ENCODE results near the gene NUP93.
A peak's percentile ranks its signal among the peaks of the same experiment; 100 is the strongest.

Gene NUP93

DNA sequence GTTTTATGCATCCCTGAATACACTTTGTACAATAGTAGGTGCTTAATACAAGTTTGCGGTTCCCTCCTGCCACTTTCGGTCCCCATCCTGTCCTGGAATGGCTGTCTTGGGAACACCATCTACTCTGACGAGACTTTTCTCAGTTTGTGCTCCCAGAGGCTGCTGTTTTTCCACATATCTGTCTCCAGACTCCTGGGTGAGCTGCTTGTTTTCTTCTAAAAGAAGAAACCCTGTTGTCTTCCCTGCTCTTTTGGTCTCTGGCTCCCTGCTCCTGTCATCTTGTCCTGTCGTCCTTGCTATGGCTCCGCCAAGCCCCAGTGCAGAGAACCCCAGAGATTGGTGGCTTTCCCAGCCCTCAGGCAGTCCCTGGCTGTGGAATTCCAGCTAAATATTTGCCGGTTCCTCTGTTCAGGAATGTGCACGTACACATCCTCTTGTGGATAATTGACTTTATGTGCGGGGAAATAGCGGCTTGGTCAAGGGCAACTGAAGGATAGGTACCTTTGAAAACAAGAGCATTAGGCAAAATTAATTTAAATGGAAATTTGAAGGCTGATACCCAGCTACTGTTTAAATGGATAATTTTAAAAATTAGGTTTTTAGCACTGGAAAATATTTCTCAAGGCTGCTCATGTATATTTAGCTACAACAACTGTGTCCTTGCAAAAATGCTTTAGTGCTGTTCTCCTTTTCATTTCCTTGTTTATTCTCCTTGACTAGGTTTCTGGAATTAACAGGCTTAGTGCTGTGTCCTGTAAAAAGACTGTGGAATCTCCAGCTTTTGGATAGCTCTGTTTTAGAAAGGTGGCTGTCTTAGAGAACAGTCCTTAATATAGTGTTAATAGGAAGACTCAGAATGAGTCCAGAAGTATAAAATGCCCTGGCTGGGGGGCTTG, 84.9 kb downstream of the NUP93 start:
- DNase-seq = no peak

DNA sequence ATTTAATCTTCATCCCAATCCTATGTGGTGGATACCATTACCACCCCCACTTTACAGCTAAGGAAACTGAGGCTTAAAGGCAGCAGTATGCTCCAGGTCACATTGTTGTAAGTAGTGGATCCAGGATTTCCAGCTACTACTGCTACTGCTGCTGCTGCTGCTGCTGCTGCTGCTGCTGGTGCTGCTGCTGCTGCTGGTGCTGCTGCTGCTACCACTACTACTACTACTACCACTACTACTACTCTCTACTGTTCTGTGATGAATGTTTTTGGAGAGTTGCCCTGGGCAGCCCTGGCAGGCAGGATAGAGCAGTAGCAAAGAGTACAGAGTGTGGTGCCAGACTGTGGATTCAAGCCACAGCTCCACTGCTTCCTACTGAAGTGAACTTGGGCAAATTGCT, 85.8 kb downstream of the NUP93 start:
- DNase-seq = peak in 20 of 51 donors; percentile 5 to 61 (median 24)

DNA sequence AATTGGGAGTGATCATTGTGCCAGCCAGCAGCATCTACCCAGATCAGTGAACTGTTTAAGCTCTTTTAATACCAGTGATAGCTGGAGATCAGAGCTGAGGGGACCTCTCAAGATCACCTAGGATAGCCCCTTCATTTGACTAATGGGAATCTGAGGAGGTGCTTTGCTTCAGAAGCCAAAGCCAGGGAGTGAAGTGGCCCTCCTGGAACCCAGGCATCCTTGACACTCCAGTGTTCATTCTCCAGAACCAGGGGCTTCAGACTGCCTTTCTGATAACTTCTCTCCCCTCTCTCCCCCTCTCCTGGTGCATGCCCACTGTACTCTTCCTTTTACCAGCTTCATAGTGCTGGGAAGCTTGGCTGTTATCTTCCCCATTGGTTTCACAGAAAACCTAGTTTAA, 87.1 kb downstream of the NUP93 start:
- no peak for DNase-seq

DNA sequence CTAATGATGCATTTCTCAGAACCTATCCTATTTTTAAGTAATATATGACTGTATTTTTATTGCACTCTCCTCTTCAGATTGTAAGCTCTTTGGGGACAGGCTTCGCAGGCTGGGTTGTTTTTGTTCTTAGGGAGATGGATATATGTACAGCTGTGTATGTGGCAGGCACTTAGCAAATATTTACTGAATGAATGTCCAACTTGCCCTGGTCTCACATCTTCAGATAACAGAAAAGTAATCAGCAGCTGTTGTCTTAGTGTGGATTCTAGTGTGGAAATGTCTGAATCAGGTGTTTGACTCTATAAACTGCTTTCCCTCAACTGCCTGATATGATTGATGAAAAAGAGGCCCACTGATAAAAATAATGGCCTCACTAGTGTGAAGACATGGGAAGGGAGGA, 88.0 kb downstream of the NUP93 start:
- DNase-seq = no peak

- DNase-seq = peak in 1 of 51 donors; percentile 24
Observed at GRCh38 chr16:56823081-56823733, 93.3 kb downstream of the NUP93 start.

DNA sequence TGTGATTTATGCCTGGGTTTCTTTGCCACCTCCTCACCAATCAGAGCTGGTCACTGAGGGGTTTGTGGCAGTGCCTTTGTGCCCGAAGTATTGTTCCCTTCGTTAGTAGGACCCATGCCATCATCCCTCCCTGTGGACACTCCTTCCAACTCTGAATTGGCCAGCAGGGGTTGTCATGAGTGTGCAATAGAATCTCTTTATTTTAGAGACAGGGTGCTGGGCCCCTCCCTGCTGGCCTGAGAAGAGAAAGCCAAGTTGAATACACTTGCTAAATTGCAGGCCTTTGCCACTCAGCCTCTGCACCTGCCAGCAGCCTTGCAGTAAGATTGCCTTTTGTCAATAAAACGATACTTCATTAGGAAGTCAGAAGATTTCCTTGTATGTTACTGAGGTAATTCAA, 94.4 kb downstream of the NUP93 start:
- DNase-seq = peak in 20 of 51 donors; percentile 5 to 56 (median 25)

DNA sequence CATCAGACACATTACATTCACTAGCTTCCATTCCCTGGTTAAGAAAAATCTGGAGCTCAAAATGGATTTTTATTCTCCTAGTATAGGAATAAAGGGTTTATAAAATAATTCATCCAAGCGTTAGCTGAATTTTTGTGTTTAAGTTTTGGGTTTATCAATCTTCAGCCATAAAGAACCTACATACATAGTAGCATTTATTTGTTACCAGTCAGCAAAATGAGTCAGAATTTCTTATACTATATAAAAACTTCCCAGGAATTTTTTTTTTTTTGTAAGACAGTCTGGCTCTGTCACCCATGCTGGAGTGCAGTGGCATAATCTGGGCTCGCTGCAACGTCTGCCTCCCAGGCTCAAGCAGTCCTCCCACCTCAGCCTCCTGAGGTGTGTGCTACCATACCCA, 94.9 kb downstream of the NUP93 start:
- no peak for DNase-seq

DNA sequence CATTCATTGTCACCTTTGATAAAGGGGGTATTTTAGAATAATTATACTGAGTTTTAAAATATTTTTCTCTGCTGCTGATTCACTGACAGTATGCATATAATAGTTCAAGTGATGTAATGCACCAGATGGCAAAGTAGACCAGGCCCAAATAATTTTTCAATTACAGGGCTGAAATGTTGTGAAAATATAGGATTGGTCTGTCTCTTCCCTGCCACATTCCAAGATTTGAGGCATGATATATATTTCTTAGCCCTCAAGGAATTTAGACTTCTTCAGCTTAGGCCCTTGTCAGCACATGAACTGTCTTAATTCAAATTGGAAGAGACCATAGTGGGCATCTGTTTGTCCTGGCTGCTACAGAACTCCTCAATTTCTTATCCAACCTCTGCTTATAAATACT, 95.9 kb downstream of the NUP93 start:
- no peak for DNase-seq

GRCh38 chr16:56828647-56829046, 98.7 kb downstream of the NUP93 start:
- no peak for DNase-seq

- DNase-seq = no peak
Observed at GRCh38 chr16:56830669-56831068, 100.7 kb downstream of the NUP93 start.

- DNase-seq = no peak
Observed at GRCh38 chr16:56832768-56833167, 102.8 kb downstream of the NUP93 start.

DNA sequence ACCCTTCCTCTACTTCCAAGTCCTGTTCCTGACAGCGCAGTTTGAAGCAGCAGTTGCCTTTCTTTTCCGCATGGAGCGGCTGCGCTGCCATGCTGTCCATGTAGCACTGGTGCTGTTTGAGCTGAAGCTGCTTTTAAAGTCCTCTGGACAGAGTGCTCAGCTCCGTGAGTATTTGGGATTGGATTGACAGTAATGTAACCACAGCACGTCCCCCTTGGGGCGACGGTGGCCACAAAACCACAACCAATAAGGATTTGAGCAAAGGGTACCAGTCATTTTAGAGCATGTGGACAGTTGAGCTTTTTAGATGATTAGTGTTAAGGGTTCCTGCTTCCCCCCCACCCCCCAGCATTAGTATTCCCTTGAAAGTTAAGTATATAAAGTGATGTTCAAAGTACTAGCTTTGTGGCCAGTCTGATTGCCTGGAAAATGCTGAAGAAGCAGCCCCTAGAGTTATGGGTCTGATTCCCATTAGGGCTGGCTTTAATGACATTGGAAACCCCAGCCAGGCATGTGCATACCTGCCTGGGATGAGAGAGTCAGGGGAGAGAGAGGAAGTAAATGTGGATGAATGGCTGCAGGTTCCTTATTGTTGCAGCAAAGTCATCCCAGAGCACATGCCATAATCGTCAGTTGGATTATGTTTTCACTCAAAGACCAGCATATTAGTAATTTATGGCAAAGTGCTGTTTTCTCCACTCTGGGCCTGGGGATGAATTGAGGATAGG, 103.5 kb downstream of the NUP93 start:
- DNase-seq = no peak

- DNase-seq = no peak
Observed at GRCh38 chr16:56835320-56835719, 105.4 kb downstream of the NUP93 start.

DNA sequence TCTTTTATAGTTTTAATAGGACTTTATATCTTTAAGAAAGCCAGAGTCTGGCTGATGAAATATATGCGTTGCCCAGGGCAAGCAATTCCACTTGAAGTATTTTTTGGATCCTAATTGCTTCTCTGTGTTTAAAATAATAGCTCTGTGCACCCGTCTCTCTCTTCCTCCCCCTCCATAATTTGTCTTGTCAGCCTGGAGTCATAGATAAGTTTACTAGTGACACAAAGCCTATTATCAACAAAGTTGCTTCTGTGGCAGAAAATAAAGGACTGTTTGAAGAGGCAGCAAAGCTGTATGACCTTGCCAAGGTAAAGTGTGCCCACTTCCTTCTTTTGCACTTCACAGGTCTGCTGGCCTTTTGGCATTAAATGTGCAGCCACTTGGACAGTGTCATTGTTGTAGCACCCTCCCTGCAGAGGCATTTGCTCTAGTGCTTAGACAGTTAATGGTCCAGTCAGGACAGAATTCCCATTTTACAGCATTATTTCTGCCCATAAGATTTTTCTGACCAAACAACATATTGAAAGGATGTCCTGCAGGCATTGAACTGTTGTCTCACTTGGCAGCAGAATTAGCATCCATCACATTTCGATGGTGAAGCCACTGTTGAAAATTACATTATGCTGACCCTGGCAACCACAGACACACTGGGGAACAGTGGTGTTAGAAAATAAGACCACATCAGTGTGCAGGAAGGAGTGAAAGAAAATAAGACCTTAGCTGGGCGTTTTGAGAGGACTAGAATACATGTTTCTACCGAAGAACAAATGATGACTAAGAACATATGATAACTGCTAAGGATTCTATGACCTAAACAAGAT, 106.7 kb downstream of the NUP93 start:
- DNase-seq = no peak

- no peak for DNase-seq
Observed at GRCh38 chr16:56838622-56839337, 108.9 kb downstream of the NUP93 start.

GRCh38 chr16:56841233-56841632, 111.3 kb downstream of the NUP93 start:
- no peak for DNase-seq

- DNase-seq = no peak
Observed at GRCh38 chr16:56841659-56842058, 111.7 kb downstream of the NUP93 start.

- no peak for DNase-seq
Observed at GRCh38 chr16:56842133-56842532, 112.2 kb downstream of the NUP93 start.

GRCh38 chr16:56844056-56844455, 114.1 kb downstream of the NUP93 start:
- DNase-seq = no peak

- no peak for DNase-seq
Observed at GRCh38 chr16:56847173-56847910, 117.4 kb downstream of the NUP93 start.

Data from hypothalamus (tissue), 51 donors.